Stimulated activated naive B cell treated with anti-CD40 and anti-IgM and Interleukin-4, amounts not matched to agents 10 μg/mL and 1 μg/mL and 100 μg/mL, for 72 hours (primary cell): ENCODE results near the gene C1orf167.

ENCODE experiments used
- ATAC-seq, 2 donors: fragments of 150-1000 bp; cut with Tn5 transposase; replicated peaks; 2 replicates each; pipeline ENCODE4 v1.10.0; 2021; ENCODE audit warnings: moderate library complexity in 1 of 2
- DNase-seq: peaks from one replicate; pipeline ENCODE4 v3.0.0; 2021
- H3K27ac Mint-ChIP-seq: one replicate; pipeline ENCODE4 v1.8.0; 2022; ENCODE audit warnings: mild to moderate bottlenecking, mixed read lengths
- H3K27me3 Mint-ChIP-seq, 2 donors: one replicate each; pipeline ENCODE4 v1.8.0; 2022; ENCODE audit warnings: mixed read lengths in 2 of 2
- H3K36me3 Mint-ChIP-seq, 2 donors: one replicate each; pipeline ENCODE4 v1.8.0; 2022; ENCODE audit warnings: mixed read lengths in 2 of 2, mild to moderate bottlenecking in 1 of 2
- H3K4me1 Mint-ChIP-seq, 2 donors: one replicate each; pipeline ENCODE4 v1.8.0; 2022; ENCODE audit warnings: mixed read lengths in 2 of 2, mild to moderate bottlenecking in 1 of 2
- H3K4me3 Mint-ChIP-seq, 2 donors: one replicate each; pipeline ENCODE4 v1.8.0; 2022; ENCODE audit warnings: mild to moderate bottlenecking in 2 of 2, mixed read lengths in 2 of 2, moderate library complexity in 1 of 2
- H3K9me3 Mint-ChIP-seq, 2 donors: one replicate each; pipeline ENCODE4 v1.8.0; 2022; ENCODE audit warnings: mixed read lengths in 2 of 2, mild to moderate bottlenecking in 1 of 2

Gene C1orf167

GRCh38 chr1:11781297-11781696 is 19.3 kb downstream of the C1orf167 start:
- peaks cover 0 to 15% of the 10 kb centered on the region in 2 donors for H3K27me3 Mint-ChIP-seq

DNA sequence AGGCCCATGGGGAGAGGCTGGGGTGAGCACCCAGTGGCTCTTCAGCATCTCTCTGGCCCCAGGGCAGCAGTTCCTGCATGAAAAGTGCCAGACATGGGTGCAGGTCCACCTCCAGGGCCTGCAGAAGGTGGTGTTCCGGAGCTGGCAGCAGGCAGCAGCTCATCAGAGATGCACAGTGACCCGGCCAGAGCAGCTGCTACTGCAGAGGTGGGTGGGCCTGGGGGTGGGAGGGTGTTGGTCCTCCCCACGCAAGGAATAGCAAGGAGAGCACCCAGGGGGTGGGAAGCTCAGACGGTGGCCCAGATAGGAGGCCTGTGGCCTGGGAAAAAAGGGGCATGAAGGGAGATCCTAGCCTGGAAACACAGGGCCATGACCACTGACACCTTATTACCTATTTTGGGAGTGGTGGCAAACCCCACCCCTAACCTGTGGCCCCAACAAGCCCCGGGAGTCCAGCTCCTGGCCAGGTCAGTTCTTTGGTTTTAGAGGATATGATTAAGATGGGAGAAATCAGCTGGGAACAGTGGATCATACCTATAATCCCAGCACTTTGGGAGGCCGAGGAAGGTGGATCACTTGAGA is 20.2 kb downstream of the C1orf167 start:
- DNase-seq (no peak), ATAC-seq (no peak)
- Mint-ChIP-seq H3K27me3 (peaks cover 0 to 11% of the 10 kb centered on the region in 2 donors), H3K36me3 (no peaks in the 10 kb centered on the region), H3K4me3 (no peak overlapping the region), H3K27ac (no peak overlapping the region), H3K9me3 (no peaks in the 10 kb centered on the region), H3K4me1 (peaks cover 12 to 36% of the 10 kb centered on the region in 2 donors)

More at GRCh38 chr1:11781297-11781696, 19.3 kb downstream of the C1orf167 start:
- no peaks in the 10 kb centered on the region for H3K9me3 Mint-ChIP-seq
- no peaks in the 10 kb centered on the region for H3K36me3 Mint-ChIP-seq
- ATAC-seq: no peak
- no peak overlapping the region for H3K4me3 Mint-ChIP-seq
- H3K27ac Mint-ChIP-seq: no peak overlapping the region
- H3K4me1 Mint-ChIP-seq: peaks cover 10 to 27% of the 10 kb centered on the region in 2 donors
- DNase-seq: no peak

DNA sequence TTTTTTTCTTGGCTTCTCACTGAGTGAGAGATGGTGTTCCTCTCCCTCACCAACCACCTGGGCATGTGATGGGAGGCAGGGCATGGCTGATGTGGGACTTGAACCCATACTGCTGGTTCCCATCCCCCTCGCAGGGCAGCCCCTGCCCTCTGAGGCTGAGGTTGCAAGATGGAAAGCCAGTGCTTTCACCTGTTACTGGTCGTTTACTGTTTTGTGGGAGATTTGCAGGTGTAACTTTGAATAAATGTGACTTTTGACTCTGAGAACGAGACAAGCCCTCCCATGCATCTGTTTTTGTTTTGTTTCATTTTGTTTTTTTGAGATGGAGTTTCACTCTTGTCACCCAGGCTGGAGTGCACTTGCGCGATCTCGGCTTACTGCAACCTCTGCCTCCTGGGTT is 21.6 kb downstream of the C1orf167 start:
- Mint-ChIP-seq H3K27ac (peak overlapping the region; percentile 84), H3K4me1 (peaks cover 13 to 36% of the 10 kb centered on the region in 2 donors), H3K9me3 (no peaks in the 10 kb centered on the region), H3K27me3 (peaks cover 0 to 11% of the 10 kb centered on the region in 2 donors), H3K4me3 (no peak overlapping the region), H3K36me3 (peaks cover 0 to 3% of the 10 kb centered on the region in 2 donors)
- DNase-seq (no peak), ATAC-seq (no peak)

GRCh38 chr1:11784256-11784992 is 22.4 kb downstream of the C1orf167 start:
- no peaks in the 10 kb centered on the region for H3K9me3 Mint-ChIP-seq
- peaks cover under 1 to 3% of the 10 kb centered on the region in 2 donors for H3K36me3 Mint-ChIP-seq
- peak overlapping the region; percentile 84 for H3K27ac Mint-ChIP-seq
- DNase-seq: no peak
- peak; percentile 11 to 22 for ATAC-seq
- H3K27me3 Mint-ChIP-seq: peaks cover 0 to 5% of the 10 kb centered on the region in 2 donors
- peaks cover 14 to 37% of the 10 kb centered on the region in 2 donors for H3K4me1 Mint-ChIP-seq
- peak overlapping the region in 1 of 2 donors; percentile 80 for H3K4me3 Mint-ChIP-seq

DNA sequence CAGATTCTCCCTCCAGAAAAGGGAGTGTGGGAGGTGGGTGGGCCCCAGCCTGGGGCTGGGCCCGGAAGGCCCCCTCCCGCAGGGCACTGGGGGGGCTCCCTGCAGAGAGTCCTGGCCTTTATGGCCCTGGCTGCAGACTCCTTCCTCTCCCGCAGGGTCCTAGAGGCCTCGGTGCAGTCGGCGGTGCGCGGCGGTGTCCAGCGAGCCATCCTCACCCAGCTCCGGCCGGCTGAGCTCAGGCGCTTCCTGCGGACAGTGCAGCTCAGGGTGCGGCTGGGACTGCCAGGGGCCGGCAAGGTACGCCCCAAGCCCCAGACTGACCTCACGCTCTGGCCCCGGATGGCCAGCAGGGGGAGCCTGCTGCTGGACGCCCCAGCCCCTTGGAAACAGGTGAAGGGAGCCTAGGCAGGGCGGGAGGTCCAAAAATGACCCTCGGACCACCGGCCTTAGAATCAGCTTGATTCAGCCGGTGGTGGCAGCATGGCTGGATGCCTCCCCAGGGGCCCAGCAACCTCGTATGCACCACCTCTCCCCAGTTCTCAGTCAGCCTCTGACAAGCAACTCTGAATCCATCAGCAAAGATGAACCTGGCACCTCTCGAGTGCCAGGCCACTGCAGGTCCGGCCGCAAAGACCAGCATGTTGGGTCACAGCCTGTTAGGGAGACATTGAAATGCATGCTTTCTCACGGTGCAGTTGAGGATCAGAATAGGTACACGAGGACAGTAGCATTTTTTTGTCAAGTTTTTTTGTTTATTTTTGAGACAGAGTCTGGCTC is 23.2 kb downstream of the C1orf167 start:
- ATAC-seq (peak; percentile 75 to 76), DNase-seq (peak; percentile 46)
- Mint-ChIP-seq H3K4me3 (peak overlapping the region; percentile 44 to 80), H3K36me3 (peaks cover 6 to 8% of the 10 kb centered on the region in 2 donors), H3K27me3 (no peaks in the 10 kb centered on the region), H3K4me1 (peaks cover 15 to 43% of the 10 kb centered on the region in 2 donors), H3K9me3 (no peaks in the 10 kb centered on the region), H3K27ac (peak overlapping the region; percentile 83)

- no peaks in the 10 kb centered on the region for H3K9me3 Mint-ChIP-seq
- no peaks in the 10 kb centered on the region for H3K27me3 Mint-ChIP-seq
- H3K4me1 Mint-ChIP-seq: peaks cover 21 to 53% of the 10 kb centered on the region in 2 donors
- H3K27ac Mint-ChIP-seq: no peak overlapping the region
- H3K36me3 Mint-ChIP-seq: peaks cover 13 to 14% of the 10 kb centered on the region in 2 donors
- ATAC-seq (no peak), DNase-seq (no peak)
- no peak overlapping the region for H3K4me3 Mint-ChIP-seq
These were observed 24.2 kb downstream of the C1orf167 start for GRCh38 chr1:11786168-11786567.

GRCh38 chr1:11787251-11787803 is 25.3 kb downstream of the C1orf167 start:
- DNase-seq: no peak
- H3K4me1 Mint-ChIP-seq: peaks cover 30 to 64% of the 10 kb centered on the region in 2 donors
- H3K36me3 Mint-ChIP-seq: peaks cover 24% of the 10 kb centered on the region in 2 donors
- no peak overlapping the region for H3K4me3 Mint-ChIP-seq
- H3K27me3 Mint-ChIP-seq: no peaks in the 10 kb centered on the region
- no peaks in the 10 kb centered on the region for H3K9me3 Mint-ChIP-seq
- peak overlapping the region; percentile 86 for H3K27ac Mint-ChIP-seq
- ATAC-seq: no peak

GRCh38 chr1:11787804-11788436 is 25.9 kb downstream of the C1orf167 start:
- H3K27ac Mint-ChIP-seq: peak overlapping the region; percentile 86
- H3K36me3 Mint-ChIP-seq: peaks cover 29% of the 10 kb centered on the region in 2 donors
- H3K4me1 Mint-ChIP-seq: peaks cover 30 to 69% of the 10 kb centered on the region in 2 donors
- H3K27me3 Mint-ChIP-seq: no peaks in the 10 kb centered on the region
- ATAC-seq (no peak), DNase-seq (no peak)
- H3K9me3 Mint-ChIP-seq: no peaks in the 10 kb centered on the region
- no peak overlapping the region for H3K4me3 Mint-ChIP-seq

GRCh38 chr1:11788549-11789053 is 26.6 kb downstream of the C1orf167 start:
- H3K27ac Mint-ChIP-seq: peak overlapping the region; percentile 77
- no peak overlapping the region for H3K4me3 Mint-ChIP-seq
- ATAC-seq (no peak), DNase-seq (no peak)
- peaks cover 30 to 67% of the 10 kb centered on the region in 2 donors for H3K4me1 Mint-ChIP-seq
- H3K27me3 Mint-ChIP-seq: no peaks in the 10 kb centered on the region
- no peaks in the 10 kb centered on the region for H3K9me3 Mint-ChIP-seq
- H3K36me3 Mint-ChIP-seq: peaks cover 29% of the 10 kb centered on the region in 2 donors

- H3K9me3 Mint-ChIP-seq: no peaks in the 10 kb centered on the region
- H3K4me3 Mint-ChIP-seq: no peak overlapping the region
- no peaks in the 10 kb centered on the region for H3K27me3 Mint-ChIP-seq
- H3K36me3 Mint-ChIP-seq: peaks cover 32% of the 10 kb centered on the region in 2 donors
- no peak for ATAC-seq
- H3K27ac Mint-ChIP-seq: peak overlapping the region; percentile 76
- peaks cover 30 to 59% of the 10 kb centered on the region in 2 donors for H3K4me1 Mint-ChIP-seq
- no peak for DNase-seq
These were observed 27.4 kb downstream of the C1orf167 start for GRCh38 chr1:11789126-11790067.

GRCh38 chr1:11790101-11790879 is 28.3 kb downstream of the C1orf167 start:
- peaks cover 26 to 50% of the 10 kb centered on the region in 2 donors for H3K4me1 Mint-ChIP-seq
- ATAC-seq (no peak), DNase-seq (no peak)
- H3K9me3 Mint-ChIP-seq: no peaks in the 10 kb centered on the region
- H3K36me3 Mint-ChIP-seq: peaks cover 39 to 40% of the 10 kb centered on the region in 2 donors
- peak overlapping the region; percentile 93 for H3K27ac Mint-ChIP-seq
- H3K27me3 Mint-ChIP-seq: no peaks in the 10 kb centered on the region
- H3K4me3 Mint-ChIP-seq: peak overlapping the region in 1 of 2 donors; percentile 40
